Left cardiac atrium (tissue), 4 donors: ENCODE measurements around the gene C1QB. TPM values are rescaled to one million over a fixed set of nuclear protein-coding genes. Genes with fewer than 3 reads are reported as not detected.
"Not testable (repeated sequence)": the region's sequence is repeated elsewhere in the genome, so short reads cannot be mapped to it uniquely, and the experiment has no call there.

ENCODE experiments used
- ATAC-seq, 2 donors: fragments of 200-7000 bp; cut with Tn5 transposase; one replicate each; pipeline ENCODE4 v1.9.1; 2020; ENCODE audit warnings: mild to moderate bottlenecking in 2 of 2, moderate library complexity in 2 of 2
- DNase-seq: peaks from one replicate; pipeline ENCODE4 v3.0.0-alpha.2; 2020
- intact Hi-C, 2 donors: fragments of 100-400 bp; cut with DNase I; formaldehyde crosslinking; loops; one replicate each; pipeline versions ENCODE4 v1.14.1 to v1.15.1; 2022 to 2023
- total RNA-seq, 2 donors: library from RNA; stranded (reverse); fragmentation: NEBNext Ultra II Directional; extraction: Animal tissue kit (Norgen Biotek cat#: 25700); gene quantifications; one replicate each; pipeline ENCODE4 v1.2.1, GENCODE V29; 2021
- donor health status: DM: no; HTN: yes; CAD: no.
- donor health status: DM: no; HTN: yes; CAD: no; lungs with severe emphysema.
- donor health status: DM: yes; HTN: yes; CAD: no.
- donor health status: Dilated cardiomyopathy.

C1QB gene
- total RNA-seq, 2 donors from 2014 or later = 133 to 356 TPM

DNA sequence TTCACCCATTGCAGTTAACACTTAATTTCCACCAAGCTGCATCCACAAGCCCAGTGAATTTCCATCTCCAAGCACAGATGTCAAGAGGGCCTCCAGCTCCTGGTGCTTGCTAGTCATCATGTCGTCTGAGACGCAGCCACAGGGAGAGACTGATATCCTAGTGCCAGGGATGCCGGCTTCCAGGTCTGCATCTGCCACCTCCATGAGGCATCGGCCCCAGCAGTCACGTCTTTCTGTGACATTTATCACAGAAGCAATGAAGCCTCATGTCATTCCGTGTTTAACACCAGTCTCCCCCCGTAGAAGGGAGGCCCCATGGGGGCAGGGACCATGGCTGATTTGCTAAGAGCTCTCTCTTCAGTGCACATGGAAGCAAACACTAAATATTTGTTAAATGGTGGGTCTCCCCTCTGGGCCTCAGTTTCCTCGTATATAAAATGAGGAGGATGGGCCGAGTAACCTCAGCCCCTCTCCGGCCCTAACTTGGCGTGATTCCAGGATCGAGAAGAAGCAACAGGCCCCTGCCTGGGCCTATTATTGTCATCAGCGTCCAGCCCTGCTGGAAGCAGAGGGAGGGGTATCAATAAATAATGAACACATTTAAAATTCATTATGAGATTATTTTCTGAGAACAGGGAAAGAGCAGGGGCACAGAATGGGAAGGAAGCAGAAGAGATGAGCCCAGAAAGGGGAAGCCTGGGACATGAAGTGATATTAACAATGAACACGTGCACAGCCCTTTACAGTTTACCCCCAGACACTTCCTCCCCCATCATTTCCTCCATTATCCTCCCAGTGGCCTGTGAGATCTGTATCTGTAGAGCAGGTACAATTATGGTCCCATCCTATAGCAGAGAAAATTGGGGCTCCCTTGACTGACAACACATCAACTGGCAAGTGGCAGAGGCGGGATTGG, 837 bp upstream of the C1QB start:
- intact Hi-C loops = no loop called here
- ATAC-seq (peak; percentile 50 to 67), DNase-seq (no peak)

DNA sequence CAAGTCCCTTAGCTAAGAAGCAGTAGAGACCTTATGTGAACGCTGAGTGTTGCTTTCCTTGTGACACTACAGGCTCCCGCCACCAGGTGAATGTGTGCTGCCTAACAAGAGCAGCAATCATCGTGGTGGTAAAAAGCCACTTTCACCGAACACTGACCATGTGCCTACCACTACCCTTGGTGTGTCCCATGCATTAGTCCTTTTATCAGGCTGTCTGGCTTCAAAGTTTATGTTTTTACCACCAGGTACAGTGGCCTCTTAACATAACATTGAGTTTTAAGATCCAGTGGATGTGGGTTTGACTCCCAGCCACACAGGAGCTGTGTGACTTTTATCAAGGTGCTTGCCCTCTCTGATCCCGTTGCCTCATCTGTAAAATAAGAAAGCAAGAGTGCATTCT, 1.7 kb downstream of the C1QB start:
- intact Hi-C loops = no loop called here
- no peak for ATAC-seq
- DNase-seq = no peak

DNA sequence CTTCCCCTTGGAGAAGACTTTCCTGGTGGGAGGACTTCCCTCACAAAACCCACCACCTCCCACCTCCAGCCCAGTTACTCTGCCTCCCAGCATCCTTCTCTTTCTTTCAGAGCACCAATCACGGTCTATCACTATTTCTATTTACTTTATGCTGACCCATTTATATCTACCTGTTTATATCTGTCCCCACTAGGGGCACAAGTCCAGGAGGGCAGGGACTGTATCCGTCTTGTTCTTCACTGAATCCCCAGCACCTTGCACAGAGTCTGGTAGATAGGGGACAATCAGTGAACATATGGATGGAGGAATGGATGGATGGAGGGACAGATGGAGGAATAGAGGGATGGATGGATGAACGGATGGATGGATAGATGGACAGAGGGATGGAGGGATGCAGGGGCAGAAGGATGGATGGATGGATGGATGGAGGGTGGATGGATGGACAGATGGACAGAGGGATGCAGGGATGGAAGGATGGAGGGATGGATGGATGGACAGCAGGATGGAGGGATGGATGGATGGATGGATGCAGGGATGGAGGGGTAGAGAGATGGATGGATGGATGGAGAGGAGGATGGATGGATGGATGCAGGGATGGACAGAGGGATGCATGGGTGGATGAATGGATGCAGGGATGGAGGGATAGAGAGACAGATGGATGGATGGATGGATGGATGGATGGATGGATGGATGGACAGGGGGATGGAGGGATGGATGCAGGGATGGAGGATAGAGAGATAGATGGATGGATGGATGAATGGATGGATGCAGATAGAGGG, 5.5 kb downstream of the C1QB start:
- DNase-seq (no peak), ATAC-seq (no peak)
- intact Hi-C loops = no loop called here

DNA sequence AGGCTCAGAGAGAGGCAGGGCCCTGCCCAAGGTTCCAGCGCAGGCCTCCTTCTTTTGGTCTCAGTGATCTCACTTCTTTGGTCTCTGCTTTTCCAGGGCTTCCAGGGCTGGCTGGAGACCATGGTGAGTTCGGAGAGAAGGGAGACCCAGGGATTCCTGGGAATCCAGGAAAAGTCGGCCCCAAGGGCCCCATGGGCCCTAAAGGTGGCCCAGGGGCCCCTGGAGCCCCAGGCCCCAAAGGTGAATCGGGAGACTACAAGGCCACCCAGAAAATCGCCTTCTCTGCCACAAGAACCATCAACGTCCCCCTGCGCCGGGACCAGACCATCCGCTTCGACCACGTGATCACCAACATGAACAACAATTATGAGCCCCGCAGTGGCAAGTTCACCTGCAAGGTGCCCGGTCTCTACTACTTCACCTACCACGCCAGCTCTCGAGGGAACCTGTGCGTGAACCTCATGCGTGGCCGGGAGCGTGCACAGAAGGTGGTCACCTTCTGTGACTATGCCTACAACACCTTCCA, 7.7 kb downstream of the C1QB start:
- DNase-seq (no peak), ATAC-seq (no peak)
- intact Hi-C loops = no loop called here

DNA sequence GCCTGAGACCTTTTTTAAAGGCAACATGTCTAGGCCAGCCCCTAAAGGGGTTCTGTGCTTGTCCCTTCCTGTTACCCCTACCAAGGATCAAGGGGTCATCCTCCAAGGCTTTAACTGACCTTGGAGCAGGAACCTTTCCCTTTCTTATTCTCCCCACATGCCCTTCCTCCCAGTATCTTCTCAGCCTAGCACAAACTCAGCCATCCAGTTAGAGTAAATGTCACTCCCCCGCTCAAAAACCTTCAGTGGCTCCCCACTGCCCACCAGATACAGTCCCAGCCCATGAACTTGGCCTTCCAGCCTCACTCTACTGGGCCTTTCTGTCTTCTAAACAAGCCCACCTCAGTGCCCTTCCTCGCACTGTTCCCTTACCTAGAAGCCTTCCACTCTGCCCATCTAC, 8.8 kb downstream of the C1QB start:
- no peak for DNase-seq
- intact Hi-C loops = no loop called here
- no peak for ATAC-seq

DNA sequence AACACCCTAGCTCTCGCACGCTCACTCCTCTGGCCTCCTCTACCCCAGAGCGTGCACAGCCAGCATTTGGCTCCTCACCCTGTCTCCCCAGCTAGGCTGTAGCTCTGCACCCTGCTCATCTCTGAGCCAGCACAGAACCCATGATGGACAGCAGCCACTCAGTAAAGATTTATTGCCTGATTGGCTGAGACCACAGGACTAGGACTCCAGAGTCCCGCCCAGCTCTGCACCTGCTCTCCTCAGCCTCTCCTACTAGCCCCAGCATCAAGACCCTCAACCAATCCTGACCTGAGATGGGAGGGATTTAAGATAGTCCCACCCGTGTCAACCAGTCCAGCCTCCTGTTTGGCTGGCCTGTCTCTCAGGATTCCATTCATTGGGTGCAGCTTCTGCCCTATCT, 9.3 kb downstream of the C1QB start:
- DNase-seq = no peak
- peak; percentile 45 to 60 for ATAC-seq
- intact Hi-C loops = no loop called here

DNA sequence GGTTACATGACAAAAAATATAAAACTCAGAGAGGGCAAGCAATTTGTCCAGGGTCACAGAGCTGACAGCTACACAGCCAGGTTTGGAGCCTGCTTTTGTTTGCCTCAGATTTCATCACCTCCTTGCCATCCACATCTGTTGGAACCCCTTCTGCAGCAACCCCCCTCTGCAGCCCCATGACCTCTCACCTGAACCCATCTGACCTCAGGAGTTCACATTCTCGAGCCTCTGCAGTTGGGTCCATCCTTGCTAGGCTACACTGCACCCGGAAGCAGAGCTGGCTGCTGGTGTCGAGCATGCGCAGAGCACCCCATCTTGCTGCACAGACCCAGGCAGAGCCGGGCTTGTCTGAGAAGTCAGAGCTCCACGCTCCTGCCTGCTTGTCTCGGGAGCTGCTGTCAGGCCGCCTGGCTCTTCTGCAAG, 10.0 kb downstream of the C1QB start:
- intact Hi-C loops = no loop called here
- ATAC-seq = peak in 1 of 2 donors; percentile 17
- DNase-seq = no peak

DNA sequence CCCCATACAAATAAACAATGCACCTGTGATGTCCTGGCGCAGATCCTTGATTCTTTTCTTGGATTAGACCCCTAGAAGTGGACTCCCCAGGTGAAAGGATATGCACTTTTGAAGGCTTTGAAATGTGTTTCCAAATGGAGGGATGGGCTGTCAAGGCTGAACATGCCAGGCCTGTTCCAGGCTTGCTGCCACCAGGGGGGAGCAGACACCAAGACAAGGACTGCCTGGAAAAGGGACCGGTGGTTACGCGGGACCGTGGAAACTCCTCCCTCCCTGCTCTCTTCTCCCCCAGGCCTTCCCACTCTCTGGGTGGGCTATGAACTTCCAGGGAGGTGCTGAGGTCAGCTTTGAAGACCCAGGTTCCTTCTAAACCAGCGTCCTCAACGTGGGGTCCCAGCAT, 12.7 kb downstream of the C1QB start:
- intact Hi-C loops = no loop called here
- DNase-seq = no peak
- ATAC-seq = peak in 1 of 2 donors; percentile 33

DNA sequence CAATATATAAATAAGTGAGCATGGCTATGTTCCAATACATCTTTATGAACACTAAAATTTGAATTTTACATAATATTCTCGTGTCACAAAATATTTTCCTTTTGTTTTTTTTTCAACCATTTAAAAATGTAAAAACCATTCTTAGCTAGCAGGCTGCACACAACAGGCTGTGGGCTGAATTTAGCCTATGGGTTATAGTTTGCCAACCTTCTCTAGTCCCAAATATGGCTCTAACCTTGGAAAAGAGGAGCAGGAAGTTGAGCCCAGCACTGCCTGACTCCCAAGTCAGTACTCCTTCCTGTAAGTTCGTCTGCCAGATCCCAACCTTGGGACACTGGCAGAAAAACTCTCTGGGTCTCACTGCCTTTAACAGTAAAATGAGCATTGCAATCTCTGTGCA, 13.4 kb downstream of the C1QB start:
- ATAC-seq = no peak
- no peak for DNase-seq

DNA sequence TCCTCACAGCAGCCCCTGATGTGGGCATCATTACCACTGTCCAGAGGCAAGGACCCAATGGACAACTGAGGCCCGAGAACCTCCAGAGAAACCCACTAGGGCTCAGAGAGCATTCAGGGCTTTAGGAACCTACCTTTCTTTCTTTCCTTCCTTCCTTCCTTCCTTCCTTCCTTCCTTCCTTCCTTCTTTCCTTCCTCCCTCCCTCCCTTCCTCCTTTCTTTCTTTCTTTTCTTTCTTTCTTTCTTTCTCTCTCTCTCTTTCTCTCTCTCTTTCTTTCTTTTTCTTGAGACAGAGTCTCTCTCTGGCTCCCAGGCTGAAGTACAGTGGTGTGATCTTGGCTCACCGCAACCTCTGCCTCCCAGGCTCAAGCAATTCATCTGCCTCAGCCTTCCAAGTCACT, 15.8 kb downstream of the C1QB start:
- DNase-seq, intact Hi-C loops, ATAC-seq: not testable (repeated sequence)

More for the DNA sequence above, 13.4 kb downstream of the C1QB start:
- intact Hi-C loops = no loop called here

DNA sequence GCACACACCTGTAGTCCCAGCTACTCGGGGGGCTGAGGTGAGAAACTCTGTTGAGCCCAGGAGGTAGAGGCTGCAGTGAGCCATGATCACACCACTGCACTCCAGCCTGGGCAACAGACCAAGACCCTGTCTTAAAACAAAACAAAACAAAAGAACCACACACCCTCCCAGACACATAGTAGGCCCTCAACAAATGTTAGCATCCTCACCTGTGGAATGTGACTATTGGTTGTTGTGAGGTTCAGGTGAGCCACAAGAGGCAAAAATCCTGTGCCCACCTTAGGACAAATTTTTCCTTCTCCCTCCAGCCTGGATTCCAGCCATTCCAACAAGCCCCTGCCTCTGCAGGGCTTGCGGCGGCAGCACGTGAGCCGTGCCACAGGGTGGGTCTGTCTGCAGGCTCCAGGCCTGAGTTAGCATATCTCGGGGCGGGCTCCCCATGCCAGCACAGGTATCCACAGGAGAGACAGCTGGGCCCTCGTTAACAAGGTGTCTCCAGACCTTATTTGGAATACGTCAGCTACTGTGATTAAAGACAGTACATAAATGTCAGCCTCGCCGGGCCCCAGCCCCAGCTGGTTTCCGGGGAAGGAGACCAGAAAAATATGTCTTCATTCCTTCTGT, 17.4 kb downstream of the C1QB start:
- ATAC-seq (no peak), DNase-seq (no peak)
- intact Hi-C loops = loop anchor here (5.0 to 10.0 kb wide), 2 partner anchors 262 to 264 kb away; no protein-coding TSS in a partner anchor

DNA sequence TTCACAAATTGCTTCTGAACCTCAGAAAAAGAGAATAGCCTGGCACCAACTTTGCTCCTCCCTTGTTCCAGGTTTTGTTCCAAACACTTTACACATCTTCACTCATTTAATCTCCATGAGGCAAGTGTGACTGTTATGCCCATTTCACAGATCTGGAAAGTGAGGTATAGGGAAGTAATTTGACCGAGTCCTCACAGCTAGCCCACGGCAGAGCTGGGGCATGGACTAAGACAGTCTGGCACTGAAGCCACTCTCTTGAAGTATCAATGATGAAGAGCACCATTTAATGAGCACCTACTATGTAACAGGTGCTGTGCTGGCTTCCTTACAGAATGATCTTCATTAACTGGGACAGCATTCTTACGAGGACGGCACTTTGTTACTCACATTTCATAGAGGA, 19.0 kb downstream of the C1QB start:
- intact Hi-C loops = loop anchor here (5.0 to 10.0 kb wide), 2 partner anchors 260 to 263 kb away; no protein-coding TSS in a partner anchor
- no peak for DNase-seq
- no peak for ATAC-seq

DNA sequence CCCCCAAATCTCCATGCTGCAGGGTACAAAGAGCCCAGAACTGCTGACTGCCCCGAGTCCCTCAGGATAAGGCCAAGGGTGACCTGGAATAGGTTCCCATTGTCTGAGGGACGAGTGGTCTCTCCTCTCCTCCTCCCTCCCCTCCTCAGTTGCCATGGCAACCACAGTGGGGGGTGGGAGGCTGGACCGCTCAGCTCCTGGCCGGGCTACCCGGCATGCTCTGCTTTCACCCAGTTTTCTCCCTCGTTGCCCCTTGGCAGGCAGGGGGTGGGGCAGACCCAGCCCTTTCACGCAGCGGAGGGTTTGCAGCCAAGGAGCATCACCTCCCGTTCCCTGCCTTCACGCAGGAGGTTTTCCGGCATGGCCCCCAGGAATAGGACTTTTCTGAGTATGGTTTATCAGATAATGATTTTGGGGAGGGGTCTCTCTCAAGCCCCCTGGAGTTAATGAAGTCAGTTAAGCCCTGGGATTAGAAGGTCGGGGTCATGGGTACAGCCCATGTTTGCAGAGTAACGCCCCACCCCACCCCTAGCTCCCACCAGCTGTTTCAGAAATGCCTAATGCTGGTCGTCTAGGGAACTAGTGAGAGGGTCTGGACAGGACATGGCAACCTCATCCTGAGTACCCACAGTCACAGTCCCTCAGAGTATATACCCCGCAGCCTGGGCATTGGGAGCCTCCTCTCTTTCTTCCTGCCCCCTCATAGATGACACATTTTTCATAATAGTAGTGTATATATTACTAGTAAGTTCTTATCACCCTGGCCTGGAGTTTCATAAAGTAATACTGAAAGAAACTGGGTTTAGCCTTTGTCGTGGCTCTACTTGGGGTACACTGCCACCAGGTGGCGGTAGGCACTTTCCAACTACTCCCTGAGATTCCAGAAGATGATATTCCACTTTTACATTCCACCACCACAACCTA, 20.7 kb downstream of the C1QB start:
- peak; percentile 55 for DNase-seq
- intact Hi-C loops = loop anchor here (5.0 to 10.0 kb wide), 2 partner anchors 259 to 261 kb away; no protein-coding TSS in a partner anchor
- ATAC-seq = peak in 1 of 2 donors; percentile 32

DNA sequence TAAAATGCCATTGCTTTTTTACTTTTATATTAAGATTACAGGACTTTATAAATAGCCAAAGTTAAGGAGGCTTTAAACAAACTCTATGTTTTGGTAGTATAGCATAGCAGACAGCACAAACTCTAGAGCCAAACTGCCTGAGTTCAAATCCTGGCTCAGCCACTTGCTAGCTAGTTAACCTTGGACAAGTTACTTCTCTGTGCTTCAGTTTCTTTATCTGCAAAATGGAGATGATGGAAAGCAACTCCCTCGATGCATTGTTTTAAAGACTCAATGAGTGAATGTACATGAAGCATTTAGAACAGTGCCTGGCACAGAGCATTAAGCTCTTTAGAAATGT, 21.3 kb downstream of the C1QB start:
- intact Hi-C loops = loop anchor here (5.0 to 10.0 kb wide), 2 partner anchors 258 to 260 kb away; no protein-coding TSS in a partner anchor
- DNase-seq (no peak), ATAC-seq (no peak)

DNA sequence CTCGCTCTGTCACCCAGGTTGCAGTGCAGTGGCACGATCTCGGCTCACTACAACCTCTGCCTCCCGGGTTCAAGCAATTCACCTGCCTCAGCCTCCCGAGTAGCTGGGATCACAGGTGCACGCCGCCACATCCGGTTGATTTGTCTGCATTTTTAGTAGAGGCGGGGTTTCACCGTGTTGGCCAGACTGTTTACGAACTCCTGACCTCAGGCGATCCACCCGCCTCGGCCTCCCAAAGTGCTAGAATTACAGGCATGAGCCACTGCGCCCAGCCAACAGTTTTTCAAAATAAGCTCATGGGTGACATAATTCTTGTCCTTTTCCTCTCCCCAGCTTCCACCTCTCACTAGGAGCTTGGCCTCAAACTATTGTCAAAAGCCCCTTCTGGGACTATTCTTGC, 23.1 kb downstream of the C1QB start:
- intact Hi-C loops = loop anchor here in 1 of 2 donors (10.0 kb wide), 1 partner anchor 259 kb away; no protein-coding TSS in a partner anchor
- not testable (repeated sequence) for DNase-seq, ATAC-seq

DNA sequence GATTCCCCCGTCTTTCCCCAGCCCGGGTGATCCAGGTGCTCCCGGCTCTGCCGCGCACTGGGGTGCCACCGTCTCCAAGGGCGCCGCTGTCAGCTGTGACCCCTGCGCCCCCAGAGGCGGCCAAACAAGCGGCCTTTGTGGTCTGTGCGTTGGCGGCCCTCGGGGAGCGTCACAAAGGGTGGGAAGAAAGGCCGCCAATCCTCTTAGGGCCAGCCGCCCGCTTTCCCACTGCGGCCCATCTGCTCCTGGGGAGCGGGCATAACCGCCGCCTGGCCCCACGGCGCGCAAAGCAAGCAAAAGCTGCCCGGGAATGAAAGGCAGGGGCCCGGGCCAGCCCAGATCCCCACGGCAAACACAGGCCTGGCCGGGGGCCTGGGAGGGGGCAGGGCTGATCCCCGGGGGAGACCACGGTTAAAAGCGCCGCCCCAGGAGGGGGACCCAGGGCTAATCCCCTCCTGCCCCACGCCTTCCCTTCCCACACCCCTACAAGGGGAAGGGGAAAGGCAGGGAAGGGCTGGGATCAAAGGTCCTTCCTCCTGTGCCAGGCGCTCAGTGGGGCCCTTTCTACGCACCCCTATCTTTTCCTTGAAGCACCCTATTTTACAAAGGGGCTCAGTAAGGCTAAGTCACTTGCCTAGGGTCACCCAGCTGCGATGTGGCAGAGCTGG, 24.0 kb downstream of the C1QB start:
- intact Hi-C loops = loop anchor here in 1 of 2 donors (10.0 kb wide), 1 partner anchor 258 kb away; no protein-coding TSS in a partner anchor
- no peak for ATAC-seq
- DNase-seq = no peak
